22Rv1 (cell line): Measurements from ENCODE around the gene RAB42.
"Not testable (repeated sequence)": the region's sequence is repeated elsewhere in the genome, so short reads cannot be mapped to it uniquely, and the experiment has no call there.

Experiments
- H3K27ac ChIP-seq: fragments of 450-650 bp; 2 replicates; pipeline ENCODE4 v1.5.1; 2017
- ZFX ChIP-seq: fragments of 450-650 bp; IDR thresholded peaks from 2 replicates; pipeline ENCODE4 v1.6.1; 2017; ENCODE audit warnings: antibody characterized with exemption, borderline replicate concordance
- TF ChIP-seq, protein P1 (sequence below): fragments of 450-650 bp; IDR thresholded peaks from 2 replicates; pipeline ENCODE4 v1.5.1; 2017; ENCODE audit warnings: mild to moderate bottlenecking

The RAB42 gene

DNA sequence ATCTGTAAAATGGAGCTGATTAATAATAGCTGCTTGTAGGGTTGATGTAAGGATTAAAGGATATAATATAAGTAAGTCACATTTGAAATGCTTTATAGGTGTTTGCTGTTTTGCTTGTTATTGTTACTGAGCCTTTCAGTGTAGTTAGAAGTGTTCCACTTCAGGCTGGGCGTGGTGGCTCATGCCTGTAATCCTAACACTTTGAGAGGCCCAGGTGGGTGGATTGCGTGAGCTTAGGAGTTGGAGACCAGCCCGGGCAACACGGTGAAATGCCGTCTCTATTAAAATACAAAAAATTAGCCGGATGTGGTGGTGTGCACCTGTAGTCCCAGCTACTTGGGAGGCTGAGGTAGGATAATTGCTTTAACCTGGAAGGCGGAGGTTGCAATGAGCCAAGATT lies 27.0 kb upstream of the RAB42 start:
- no peak for TF ChIP-seq ZFX
- TF ChIP-seq, protein P1, sequence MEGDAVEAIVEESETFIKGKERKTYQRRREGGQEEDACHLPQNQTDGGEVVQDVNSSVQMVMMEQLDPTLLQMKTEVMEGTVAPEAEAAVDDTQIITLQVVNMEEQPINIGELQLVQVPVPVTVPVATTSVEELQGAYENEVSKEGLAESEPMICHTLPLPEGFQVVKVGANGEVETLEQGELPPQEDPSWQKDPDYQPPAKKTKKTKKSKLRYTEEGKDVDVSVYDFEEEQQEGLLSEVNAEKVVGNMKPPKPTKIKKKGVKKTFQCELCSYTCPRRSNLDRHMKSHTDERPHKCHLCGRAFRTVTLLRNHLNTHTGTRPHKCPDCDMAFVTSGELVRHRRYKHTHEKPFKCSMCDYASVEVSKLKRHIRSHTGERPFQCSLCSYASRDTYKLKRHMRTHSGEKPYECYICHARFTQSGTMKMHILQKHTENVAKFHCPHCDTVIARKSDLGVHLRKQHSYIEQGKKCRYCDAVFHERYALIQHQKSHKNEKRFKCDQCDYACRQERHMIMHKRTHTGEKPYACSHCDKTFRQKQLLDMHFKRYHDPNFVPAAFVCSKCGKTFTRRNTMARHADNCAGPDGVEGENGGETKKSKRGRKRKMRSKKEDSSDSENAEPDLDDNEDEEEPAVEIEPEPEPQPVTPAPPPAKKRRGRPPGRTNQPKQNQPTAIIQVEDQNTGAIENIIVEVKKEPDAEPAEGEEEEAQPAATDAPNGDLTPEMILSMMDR: no peak
- no peak overlapping the region for H3K27ac ChIP-seq

DNA sequence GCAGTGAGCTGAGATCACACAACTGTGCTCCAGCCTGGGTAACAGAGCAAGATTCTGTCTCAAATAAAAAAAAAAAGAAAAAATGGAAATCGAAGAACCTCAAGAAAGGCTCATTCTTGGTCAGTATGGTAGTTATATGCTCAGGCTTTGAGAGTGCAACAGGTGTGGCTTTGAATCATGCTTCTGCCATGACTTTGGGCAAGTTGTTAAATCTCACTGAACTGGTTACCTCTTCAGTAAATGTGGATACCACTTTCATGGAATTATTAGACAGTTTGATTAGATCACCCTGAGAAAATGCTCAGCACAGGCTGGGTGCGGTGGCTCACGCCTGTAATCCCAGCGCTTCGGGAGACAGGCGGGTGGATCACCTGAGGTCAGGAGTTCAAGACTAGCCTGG lies 26.3 kb upstream of the RAB42 start:
- no peak overlapping the region for H3K27ac ChIP-seq
- TF ChIP-seq, protein P1: no peak
- TF ChIP-seq ZFX: no peak

DNA sequence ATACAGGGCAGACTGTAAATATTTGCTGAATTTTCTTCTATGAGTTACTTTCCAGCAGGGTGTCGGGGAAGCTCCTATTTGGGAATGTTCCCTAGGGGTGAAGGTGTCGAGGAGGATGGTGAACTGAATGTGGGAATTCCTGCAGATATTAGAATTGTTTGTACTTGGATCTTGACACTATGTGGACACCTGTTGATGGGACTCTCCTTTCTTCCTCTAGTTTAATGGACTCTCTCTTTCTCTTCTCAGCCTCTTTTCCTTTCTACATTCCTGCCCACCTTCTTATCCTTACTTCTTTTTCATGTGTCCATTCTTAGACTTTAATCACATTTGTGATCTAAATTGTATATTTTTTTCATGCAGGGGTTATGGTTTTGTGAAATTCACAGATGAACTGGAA lies 25.1 kb upstream of the RAB42 start:
- H3K27ac ChIP-seq: no peak overlapping the region
- TF ChIP-seq, protein P1: no peak
- no peak for TF ChIP-seq ZFX

DNA sequence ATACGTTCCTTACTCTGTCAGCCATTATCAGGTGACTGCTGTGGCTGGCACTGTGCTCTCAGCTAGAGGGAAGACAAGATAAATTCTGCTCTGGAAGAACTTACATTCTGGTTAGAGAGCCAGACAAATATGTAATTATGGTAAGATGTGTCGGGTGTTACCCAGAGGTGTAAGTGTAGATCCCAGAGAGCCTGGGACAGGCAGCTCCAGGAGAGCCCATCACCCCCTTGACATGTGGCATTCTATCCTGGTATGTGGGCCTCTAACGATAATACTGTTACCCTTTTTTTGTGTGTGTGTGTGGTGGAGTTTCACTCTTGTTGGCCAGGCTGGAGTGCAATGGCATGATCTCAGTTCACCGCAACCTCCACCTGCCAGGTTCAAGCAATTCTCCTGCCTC lies 20.2 kb upstream of the RAB42 start:
- TF ChIP-seq ZFX: no peak
- TF ChIP-seq, protein P1: no peak
- no peak overlapping the region for H3K27ac ChIP-seq

DNA sequence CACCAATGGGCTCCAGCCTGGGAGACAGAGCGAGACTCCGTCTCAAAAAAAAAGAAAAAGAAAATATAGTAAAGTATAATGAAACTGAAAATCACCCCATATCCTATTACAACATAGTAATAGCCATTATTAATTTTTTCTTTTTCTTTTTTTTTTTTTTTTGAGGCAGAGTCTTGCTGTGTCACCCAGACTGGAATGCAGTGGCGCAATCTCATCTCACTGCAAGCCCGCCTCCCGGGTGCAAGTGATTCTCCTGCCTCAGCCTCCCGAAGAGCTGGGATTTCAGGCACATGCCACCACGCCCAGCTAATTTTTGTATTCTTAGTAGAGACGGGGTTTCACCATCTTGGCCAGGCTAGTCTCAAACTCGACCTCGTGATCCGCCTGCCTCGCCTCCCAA lies 19.2 kb upstream of the RAB42 start:
- not testable (repeated sequence) for H3K27ac ChIP-seq

DNA sequence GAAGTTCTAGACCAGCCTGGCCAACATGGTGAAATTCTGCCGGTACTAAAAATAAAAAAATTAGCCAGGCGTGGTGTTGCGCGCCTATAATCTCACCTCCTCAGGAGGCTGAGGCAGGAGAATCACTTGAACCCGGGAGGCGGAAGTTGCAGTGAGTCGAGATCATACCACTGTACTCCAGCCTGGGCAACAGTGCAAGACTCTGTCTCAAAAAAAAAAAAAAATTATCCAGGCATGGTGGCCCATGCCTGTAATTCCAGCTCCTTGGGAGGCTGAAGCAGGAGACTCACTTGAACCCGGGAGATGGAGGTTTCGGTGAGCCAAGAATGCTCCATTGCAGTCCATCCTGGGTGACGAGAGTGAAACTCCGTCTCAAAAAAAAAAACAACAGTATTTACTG lies 18.5 kb upstream of the RAB42 start:
- TF ChIP-seq, protein P1: no peak
- TF ChIP-seq ZFX: no peak
- no peak overlapping the region for H3K27ac ChIP-seq

DNA sequence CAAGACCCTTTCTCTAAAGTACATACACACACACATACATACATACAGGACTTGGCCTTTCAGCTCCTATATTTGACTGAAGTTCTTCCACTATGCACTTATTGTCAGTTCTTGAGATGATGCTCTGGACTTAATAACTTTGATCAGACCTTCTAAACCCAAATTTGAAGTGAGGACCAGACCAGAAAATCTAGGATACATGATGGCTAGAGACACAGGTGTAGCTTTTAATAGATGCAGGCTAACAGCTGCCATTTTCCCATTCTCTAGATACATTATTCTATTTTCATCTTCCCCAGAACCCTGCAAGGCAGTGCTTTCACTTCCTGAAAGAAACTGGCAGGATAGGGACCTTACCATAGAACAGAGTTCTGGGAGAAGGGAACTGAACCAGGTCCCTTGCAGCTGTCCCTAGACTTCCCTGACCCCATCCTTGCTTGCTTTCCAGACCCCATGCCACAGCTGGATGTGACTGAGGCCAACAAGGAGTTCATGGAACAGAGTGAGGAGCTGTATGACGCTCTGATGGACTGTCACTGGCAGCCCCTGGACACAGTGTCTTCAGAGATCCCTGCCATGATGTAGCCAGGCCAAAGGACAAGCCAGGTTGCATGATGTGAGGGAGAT lies 14.9 kb upstream of the RAB42 start:
- no peak for TF ChIP-seq ZFX
- TF ChIP-seq, protein P1: no peak
- H3K27ac ChIP-seq: peak overlapping the region; percentile 95

DNA sequence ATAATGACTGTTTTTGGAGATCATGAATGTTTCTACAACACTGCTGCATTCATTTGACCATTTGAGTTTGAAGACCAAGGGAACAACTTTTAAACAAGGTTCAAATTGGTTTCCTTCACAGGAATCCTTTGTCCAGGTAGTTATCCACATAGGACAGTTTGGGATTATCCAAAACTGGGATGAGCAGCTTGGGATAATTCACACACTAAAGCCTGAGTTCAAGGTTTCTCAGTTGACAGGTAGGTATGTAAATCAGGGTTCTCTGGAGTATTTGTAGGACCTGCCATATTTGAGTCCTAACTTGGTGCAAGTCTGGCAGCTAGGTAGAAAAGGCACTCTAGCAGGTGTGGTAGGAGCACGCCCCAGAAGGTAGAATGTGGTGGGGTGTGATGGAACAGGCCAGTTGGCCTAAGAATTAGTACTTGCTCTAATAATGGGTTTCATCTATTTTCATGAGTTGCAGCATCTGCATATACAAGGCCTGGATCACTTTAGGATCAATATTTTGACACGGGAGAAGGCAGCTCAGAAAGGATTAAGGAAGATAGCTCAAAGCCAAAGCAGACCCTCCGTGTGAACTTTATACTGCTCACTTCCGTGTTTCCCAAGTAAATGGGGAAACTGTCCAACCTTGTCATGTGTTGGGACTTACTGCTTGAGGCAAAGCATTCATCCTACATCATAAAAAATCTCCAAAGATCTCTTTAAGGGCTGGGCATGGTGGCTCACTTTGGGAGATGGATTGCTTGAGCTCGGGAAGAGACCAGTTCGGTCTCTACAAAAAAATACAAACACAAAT lies 14.1 kb upstream of the RAB42 start:
- TF ChIP-seq, protein P1: no peak
- TF ChIP-seq ZFX: no peak
- peak overlapping the region; percentile 95 for H3K27ac ChIP-seq
